Hippocampal formation (tissue), 2 donors: ENCODE results near the gene FOXJ3.

Experiments used
- DNase-seq, 2 donors: peaks; one replicate each; lab custom pipeline; 2025; lab: John Stamatoyannopoulos, UW

Gene FOXJ3

DNA sequence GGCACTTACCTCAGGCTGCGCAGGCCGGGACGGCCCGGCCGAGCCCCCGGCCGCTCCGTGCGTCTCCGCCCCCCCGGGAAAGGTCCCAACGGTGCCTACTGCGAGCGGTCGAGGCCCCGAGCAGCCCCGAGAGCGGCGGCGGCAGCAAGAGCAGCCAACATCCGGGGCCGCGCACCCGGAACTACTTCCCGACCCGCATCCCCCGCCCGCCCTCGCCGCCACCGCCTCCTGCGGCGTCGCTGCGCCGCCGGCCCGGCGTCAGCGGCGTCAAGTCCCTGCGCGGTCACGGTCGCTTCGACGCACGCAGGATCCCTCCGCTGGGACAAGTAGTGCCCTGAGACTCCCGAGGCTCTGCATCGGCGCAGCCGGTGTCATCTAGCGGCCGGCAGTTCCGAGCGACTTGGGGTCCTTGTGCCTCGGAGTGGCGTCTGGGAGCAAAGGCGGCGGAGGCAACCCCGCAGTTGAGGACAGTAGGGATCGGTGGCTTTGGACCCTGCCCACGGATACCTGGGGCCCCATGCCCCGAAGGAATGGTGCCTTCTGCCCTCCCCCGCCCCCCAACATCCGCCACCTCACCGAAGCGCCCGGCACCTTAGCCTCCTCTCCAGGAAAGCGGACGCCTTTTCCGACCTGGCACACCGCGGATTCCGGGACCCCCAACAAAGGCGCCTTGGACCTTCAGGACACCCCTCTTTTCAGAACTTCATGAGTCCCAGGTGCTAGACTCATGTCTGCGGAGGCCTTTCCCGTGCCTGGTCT is at the start of gene FOXJ3:
TSS of gene FOXJ3 (minus strand) at position 186 of the 759 bp plus-strand sequence. CDS start 24,142 bp downstream, outside the sequence.
- peak; percentile 81 to 89 for DNase-seq

DNA sequence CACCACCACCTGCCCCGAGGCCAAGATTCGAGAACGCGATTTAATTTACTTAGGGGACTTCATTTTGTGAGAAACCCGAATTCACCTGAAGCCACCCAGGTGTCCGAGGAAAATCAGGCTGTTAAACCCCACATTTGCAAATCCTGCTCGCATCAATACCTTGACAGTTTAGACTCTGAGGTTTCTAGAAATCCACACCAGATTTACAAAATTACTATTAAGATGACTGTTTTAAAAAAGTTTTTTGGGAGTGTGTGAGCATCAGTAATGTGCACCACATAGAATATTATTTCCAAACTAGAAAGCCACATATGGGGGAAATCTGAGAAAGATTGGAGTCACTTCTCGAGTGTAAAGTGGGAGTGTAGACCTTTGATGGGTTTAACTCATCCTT is 46.2 kb upstream of the FOXJ3 start:
- no peak for DNase-seq

DNA sequence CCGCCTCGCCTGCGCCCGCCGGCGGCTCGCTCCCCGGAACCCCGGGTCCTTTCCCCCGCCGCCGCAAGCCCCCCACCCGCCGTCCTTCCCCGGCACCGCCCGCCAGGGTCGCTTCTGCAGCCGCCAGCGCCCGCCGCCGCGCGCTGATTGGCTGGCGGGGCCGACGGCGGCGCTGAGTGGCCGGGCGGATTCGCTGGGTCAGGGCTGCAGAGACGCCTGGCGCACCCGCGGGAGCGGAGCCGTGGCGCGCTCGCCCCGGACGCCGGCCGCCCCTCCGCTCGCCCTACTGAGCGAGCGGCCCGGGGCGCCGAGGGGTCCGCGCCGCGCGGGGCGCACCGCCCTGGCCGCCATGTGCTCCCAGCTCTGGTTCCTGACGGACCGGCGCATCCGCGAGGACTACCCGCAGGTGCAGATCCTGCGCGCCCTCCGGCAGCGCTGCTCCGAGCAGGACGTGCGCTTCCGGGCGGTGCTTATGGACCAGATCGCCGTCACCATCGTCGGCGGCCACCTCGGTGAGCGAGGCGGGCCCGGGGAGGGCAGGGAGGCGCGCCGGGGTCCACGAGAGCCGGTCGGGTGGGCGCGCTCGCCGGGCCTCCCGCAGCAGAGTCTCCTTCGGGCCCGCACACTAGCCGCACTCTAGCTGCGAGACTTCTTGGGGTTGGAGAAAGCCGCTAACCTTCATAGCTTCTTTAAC is 45.7 kb upstream of the FOXJ3 start, which contains the start of gene RIMKLA:
TSS of gene RIMKLA (plus strand) at position 207 of the 694 bp plus-strand sequence. CDS start at position 350, 143 bp downstream.
- peak; percentile 23 to 57 for DNase-seq

DNA sequence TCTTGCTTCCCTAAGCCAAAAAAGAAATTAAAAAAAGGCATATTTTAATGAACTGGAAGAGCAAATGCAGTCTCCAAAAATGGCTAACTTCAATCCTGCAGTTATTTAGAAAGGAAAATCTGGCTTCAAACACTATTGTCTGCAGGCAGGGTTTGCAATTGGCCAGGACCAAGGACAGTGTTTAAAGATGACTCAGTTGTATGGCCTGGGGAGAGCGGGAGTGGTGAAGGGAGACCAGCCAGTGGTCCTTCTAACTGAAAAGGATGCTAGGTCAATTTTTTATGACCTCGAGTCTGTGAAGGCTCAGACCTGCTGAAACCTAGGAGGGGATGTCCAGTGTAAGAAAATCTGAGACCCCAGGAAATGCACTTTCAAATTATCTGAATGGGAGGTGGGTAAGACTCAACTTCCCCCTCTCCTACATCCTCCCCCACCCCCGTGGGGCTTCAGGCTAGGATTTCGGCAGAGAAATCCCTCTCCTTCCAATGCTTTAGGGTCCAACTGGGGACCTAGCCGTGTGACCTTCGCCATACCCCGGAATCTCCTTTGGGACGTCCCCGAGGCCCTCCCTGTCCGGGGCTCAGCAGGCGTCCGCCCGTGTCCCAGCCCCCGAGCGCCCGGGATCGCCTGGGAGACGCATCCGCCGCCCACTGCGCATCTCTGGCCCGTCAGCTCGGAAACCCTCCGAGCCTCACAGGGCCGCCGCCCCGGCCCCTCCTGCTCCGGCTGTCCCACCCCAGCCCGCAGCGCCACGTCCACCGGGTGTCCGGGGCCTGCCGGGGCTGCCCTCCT is 45.0 kb upstream of the FOXJ3 start:
- no peak for DNase-seq

DNA sequence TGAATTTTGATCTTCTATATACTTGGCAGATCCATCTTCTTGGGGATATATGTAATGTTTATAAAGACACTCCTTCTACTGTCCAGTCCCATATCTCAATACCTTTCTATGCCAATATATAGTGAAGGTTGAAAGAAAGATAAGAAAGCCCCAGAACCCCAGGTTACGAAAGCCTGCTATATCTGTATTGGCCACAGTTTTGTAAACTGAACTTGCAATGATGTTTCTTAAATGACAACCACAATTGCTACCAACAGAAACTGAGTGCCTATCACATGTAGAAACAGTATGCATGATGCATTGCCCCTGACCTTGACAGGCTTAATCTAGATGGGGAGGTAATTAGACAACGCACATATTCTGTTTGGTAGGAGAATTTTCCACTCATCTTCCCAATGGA is 37.8 kb upstream of the FOXJ3 start:
- DNase-seq = no peak

DNA sequence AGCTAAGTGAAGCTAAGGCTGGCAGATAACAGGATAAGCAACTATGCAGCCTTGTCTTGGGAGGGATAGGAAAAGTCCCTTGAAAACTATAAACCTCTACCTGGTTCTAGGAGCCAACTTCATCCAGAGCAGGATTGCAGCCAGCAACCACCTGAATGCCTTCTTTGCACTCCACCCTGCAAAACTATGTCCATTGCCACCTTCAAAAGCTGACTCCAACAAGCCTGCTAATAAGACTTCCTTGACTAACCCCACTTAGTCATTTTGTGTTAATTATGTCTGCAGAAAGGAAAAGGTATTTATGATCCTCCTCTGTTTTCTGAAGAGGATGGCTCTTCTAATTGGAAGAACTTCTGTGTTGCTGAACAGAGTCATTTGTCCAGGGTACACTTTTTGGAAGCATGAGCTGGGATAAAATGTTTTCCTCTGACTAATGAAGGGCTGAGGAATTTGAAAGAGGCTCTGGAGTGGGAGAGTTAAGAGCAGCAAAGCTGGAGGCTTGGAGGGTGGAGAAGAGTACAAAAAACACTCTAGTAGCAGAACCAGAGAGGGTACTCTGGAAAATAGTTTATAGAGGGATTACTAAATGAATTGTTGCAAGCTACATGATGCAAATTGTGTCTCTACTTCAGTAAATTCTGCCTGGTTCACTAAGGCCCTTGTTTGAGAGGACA is 36.0 kb upstream of the FOXJ3 start:
- DNase-seq = no peak

DNA sequence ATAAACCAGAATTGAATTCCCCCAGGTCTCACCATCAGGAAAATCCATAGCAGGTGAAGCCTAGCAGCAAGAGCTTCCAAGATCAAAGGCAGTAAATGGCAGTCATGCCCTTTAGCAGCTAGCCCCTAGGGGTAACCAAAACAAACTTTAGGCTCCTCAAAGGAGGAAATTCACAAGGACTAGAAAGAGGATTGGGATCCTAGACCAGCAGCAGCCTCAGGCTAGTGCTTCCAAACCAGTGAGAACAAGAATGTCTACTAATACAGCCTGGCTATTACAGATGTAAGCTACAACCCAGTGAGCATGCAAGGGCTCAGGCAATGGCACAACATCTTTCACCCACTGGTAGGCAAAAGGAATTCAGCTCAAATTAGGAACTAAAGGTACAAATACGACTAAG is 34.4 kb upstream of the FOXJ3 start:
- no peak for DNase-seq

DNA sequence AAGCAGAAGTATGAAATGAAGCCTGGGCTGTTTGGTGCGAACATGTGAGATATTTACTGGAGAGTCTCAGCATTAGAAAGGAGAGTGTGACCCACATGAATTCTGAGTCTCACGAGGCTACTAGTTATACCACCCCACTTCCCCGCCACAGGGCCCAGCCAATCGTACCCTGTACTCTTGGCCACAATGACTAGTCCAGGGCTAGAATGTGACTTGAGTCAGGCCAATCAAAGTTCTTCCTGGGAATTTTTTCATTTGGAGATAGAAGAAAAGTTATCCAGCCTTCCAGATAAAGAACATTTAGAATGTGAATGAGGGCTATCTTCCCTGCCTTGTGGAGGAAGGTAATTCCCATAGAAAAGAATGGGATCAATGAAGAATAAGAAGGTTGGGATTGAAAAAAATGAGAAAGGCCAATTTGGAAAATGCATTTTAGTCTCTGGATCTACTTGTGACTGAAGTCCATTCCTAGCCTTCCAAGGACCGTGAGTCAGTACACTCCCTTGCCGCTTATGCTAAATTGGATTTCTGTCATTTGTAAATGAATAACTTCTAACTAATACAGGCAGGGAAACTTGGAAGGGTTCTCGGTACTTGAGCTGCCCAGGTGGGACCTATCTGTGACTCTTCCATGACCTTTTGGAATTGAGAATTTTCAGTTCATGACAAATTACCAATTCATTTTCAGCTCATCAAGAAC is 33.2 kb upstream of the FOXJ3 start:
- no peak for DNase-seq

DNA sequence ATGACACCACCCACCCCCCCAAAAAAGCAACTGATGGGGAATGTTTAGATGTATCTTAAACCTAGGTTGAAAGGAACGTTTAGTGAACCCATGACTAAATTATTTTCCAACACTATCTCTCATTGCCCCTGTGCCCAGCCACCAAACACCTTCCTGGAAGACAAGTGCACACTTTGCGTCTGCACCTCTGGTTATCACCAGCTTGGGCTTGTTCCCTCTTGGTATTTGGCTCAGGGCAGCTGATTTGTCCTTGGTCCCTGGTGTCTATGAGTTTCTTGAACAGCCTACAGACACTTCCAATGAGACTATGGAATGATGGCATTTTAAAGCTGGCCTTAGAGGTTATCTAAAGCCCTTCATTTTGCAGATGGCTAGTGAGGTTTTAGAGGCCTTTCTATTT is 30.1 kb upstream of the FOXJ3 start:
- no peak for DNase-seq

DNA sequence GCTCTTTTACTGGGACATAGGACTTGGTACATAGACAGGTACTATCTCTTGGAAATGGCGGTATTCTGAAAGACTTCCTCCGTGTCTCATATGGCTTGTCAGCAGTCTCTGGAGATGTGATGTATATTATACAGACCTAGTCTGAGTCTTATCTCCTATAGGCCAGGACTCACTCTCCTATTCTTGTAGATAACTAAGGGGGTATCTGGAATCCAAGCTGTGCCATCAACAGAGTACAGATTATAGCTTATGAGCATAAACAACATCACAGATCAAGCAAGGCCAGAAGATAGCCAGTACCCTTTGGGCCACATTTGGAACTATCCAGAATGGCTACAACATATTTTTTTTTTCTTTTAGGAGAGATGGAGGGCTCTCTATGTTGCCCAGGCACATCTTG is 29.5 kb upstream of the FOXJ3 start:
- DNase-seq = no peak

DNA sequence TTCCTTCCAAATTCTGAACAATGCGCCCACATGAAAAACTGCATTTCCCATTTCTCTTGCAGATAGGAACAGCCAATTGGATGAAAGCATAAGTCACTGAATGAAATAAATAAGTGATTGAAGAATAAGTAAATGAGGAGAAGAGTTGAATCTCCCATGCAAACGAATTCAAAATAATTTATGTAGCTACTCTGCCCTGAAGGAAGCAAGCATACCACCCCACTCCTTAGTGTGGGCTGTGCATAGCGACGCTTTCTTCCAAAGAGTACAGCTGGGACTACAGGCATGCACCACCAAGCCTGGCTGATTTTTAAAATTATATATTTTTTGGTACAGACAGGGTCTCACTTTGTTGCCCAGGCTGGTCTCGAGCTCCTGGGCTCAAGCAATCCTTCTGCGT is 29.1 kb upstream of the FOXJ3 start:
- DNase-seq = no peak

DNA sequence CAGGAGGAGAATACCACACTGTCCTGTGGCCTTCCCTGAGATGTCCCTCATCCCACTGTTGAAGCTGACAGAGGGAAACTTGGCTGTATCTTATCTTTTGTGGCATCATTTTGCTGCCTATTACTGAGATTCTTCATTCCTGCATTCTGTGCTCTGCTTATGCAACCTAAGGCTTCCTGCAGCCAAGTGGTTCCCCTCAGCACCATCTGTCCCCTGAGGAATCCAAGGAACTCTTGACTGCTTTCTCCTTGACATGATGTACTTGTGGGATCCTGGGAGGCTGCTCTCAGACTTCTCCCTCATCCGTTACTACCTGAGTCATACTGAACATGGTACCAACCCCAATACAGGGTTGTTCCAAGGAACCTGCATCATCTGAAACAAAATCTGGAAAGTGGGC is 24.4 kb upstream of the FOXJ3 start:
- peak in 1 of 2 donors; percentile 1 for DNase-seq

DNA sequence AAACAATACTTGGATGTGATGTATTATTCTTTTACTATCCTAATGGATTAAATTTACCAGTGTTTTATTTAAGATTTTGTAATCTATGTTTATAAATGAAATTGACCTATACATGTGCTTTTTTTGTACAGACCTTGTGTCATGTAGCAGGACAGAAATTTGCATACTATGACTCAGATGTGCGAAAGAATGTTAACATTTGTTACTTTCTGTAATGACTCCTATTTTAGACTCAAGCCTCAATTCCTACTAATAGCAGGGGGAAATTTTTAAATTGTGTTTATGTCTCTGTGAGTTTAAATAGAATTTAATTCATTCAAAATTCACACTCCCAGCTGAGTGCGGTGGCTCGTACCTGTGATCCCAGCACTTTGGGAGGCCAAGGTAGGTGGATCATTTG is 23.8 kb upstream of the FOXJ3 start:
- no peak for DNase-seq

DNA sequence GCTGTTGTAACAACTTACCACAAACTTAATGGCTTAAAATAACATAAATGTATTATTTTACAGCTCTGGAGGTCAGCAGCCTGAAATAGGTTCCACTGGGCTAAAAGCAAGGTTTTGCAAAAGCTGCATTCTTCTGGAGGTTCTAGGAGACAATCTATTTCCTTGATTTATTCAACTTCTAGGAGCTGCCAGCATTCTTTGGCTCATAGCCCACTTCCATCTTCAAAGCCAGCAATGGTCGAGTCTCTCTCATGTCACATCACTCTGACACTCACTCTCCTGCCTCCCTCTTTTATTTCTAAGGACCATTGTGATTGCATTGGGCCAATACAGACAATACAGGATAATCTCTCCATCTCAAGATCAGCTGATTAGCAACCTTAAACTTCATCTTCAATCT is 15.1 kb upstream of the FOXJ3 start:
- DNase-seq = no peak

DNA sequence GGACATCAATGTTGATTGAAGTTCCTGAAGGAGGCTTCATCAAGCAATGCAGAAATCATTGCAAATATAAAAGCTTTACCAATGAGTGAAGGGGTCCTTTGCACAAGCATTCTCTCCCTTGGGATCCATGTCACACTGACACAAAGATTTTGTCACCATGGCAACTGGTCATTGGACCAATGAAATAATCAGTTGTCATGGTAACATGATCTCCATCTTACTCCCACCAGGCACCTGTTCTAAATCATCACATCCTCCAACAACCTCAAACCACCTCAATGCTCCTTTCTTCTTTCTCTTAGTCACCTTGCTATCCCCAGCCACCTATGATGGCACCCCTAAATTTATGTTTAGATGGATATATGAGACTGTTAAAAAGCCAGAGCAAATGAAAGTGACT is 13.5 kb upstream of the FOXJ3 start:
- no peak for DNase-seq

DNA sequence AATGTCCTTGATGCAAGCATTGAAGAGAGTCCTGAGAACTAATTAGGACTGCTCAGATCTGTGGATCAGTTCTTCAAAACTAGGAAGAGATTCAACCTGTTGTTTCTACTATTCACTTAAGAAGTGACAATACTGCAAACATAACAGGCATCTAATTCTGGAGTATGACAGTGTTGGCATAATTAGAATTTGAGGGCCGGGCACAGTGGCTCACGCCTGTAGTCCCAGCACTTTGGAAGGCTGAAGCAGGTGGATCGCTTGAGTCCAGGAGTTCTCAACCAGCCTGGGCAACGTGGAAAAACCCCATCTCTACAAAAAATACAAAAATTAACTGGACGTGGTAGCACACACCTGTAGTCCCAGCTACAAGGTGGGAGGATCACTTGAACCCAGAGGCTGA is 8.0 kb upstream of the FOXJ3 start:
- no peak for DNase-seq

DNA sequence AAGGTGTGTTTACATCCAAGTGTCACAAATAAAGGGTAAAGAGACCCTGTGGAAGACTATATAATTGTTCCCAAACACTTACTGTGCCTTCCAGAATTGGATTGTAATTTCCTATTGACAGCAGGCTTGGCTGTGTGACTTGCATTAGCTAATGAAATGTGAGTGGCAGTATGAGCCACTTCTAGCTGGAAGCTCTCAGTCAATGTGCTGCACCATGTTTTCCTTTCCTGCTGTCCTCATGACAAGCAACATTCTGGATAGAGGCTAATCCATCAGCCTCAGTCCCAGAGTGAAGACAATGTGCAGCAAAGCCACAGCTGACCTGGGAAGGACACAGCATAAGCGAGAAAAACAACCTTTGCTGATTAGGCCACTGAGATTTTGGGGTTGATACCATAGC is 5.9 kb upstream of the FOXJ3 start:
- no peak for DNase-seq

DNA sequence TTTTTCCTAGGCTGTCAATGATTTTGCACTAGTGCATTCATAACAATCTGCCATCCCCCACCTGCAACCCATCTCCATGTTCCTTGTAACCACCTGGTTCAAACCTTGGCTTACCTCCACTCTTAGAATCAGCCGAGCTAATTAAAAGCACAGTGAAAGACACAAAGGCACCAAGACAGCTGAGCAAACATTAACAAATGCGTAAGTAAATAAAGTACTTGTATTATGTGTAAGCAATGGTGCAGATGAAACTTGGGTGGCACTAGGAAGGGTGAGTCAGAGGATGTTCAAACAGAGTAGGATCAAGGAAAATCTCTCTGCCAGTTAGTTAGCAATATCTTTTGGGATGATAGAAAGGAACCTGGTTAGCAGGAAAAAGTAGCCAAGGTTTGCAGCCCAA is 5.1 kb upstream of the FOXJ3 start:
- no peak for DNase-seq

DNA sequence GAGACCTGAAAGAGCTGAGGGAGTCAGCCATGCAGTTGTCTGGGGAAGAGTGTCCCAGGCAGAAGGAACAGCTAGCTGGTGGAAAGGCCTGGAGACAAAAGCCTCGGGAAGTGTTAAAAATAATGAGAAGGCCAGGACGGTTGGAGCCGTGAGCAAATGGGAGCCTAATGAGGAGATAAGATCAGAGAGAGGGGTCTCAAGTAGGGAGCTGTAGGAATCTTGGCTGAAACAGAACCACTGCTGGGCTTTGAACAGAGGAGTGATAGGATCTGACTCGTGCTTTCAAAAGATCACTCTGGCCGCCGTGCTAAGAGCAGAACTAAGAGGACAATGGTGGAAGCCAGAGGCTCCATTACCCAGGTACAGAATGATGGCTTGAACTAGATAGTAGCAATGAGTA is 1.9 kb upstream of the FOXJ3 start:
- no peak for DNase-seq

DNA sequence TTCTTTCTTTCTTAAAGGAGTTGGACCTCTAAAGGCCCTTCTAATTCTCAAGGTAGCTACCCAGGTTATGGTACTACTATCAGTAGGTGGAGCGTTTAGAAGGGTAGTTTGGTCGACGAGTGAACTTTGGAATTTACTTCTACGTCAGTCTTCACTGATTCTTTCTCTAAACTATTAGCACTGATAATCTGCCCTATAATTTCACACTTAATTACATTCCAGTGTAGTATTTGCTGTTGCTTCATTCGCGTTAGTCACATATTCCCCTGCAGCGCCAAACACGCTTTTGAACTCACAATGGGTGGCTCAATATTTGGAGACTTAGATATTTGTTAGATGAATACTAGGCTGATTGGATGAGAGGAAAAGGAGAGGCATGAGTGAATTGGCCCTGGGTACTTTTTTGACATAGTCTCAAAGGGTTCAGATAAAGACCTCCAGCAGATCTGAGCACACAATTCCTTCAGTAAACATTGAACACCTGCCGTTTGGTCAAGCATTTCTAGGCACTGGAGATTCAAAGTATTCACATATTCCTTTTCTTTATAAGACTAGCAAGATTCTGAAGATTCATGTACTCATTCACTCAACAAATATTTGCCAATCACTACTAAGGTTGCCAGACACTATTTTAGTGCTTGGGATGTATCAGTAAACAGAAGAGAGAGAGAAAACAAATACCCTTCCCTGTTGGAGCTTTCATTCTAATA is 929 bp upstream of the FOXJ3 start:
- no peak for DNase-seq
